ENCODE data around the gene CFAP20. TPM values are rescaled to one million over a fixed set of nuclear protein-coding genes. Genes with fewer than 3 reads are reported as not detected.

CFAP20 gene
- total RNA-seq, 4 donors from 2014 or later = 23.7 to 88.8 (median 59.2) TPM

- H3K9me3 ChIP-seq = no peaks in the 10 kb centered on the region
- H3K27ac ChIP-seq = no peak overlapping the region
- no peaks in the 10 kb centered on the region for H3K27me3 ChIP-seq
- intact Hi-C loops (cut with DNase I; ENCODE audit: low total_unique reads) = no loop called here
- TF ChIP-seq CTCF (IDR thresholded peaks at IDR 0.05) = no peak
- TF ChIP-seq POLR2A (IDR thresholded peaks at IDR 0.05) = no peak
- H3K4me1 ChIP-seq = peaks cover 18 to 19% of the 10 kb centered on the region in 2 donors
- no peak for DNase-seq
- H3K4me3 ChIP-seq = no peak overlapping the region
- H3K36me3 ChIP-seq = no peaks in the 10 kb centered on the region
Observed at GRCh38 chr16:58121132-58121531, 8.0 kb downstream of the CFAP20 start.

DNA sequence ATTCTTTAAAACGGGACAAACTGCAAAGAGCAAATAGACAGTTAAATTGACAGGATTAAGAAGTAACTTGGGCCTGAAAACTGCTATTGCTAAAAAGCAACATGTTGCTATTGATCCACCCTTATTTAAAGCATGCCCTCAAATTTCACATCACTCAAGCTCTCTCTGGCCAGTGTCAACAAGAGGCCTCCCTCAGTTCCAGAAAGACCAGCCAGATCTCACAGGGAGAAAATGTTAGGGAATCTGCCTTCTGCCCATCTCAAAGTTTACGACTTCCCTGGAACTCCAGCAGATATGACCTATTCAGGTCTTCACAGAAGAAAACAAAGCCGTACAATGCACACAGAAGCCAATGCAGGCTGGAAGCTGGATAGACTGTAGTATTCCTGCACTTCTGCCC is 8.9 kb downstream of the CFAP20 start:
- H3K27me3 ChIP-seq = no peaks in the 10 kb centered on the region
- peaks cover 13 to 21% of the 10 kb centered on the region in 2 donors for H3K4me1 ChIP-seq
- DNase-seq = no peak
- H3K9me3 ChIP-seq = no peaks in the 10 kb centered on the region
- TF ChIP-seq CTCF (IDR thresholded peaks at IDR 0.05) = no peak
- no peak for TF ChIP-seq POLR2A (IDR thresholded peaks at IDR 0.05)
- no peak overlapping the region for H3K27ac ChIP-seq
- no peaks in the 10 kb centered on the region for H3K36me3 ChIP-seq
- intact Hi-C loops (cut with DNase I; ENCODE audit: low total_unique reads) = no loop called here
- H3K4me3 ChIP-seq = no peak overlapping the region

- intact Hi-C loops (cut with DNase I; ENCODE audit: low total_unique reads) = no loop called here
- Histone ChIP-seq H3K36me3 (no peaks in the 10 kb centered on the region), H3K9me3 (no peaks in the 10 kb centered on the region), H3K4me1 (peaks cover 13 to 21% of the 10 kb centered on the region in 2 donors), H3K4me3 (no peak overlapping the region), H3K27ac (no peak overlapping the region), H3K27me3 (no peaks in the 10 kb centered on the region)
- no peak for TF ChIP-seq CTCF (IDR thresholded peaks at IDR 0.05)
- no peak for TF ChIP-seq POLR2A (IDR thresholded peaks at IDR 0.05)
- DNase-seq = no peak
Observed at GRCh38 chr16:58119509-58119845, 9.7 kb downstream of the CFAP20 start.

- intact Hi-C loops (cut with DNase I; ENCODE audit: low total_unique reads) = no loop called here
- Histone ChIP-seq H3K9me3 (no peaks in the 10 kb centered on the region), H3K36me3 (no peaks in the 10 kb centered on the region), H3K27ac (no peak overlapping the region), H3K4me3 (no peak overlapping the region), H3K27me3 (no peaks in the 10 kb centered on the region), H3K4me1 (peaks cover 13 to 21% of the 10 kb centered on the region in 2 donors)
- no peak for TF ChIP-seq CTCF (IDR thresholded peaks at IDR 0.05)
- no peak for TF ChIP-seq POLR2A (IDR thresholded peaks at IDR 0.05)
- no peak for DNase-seq
Observed at GRCh38 chr16:58118801-58119508, 10.2 kb downstream of the CFAP20 start.

GRCh38 chr16:58116529-58116928 is 12.7 kb downstream of the CFAP20 start:
- Histone ChIP-seq H3K4me3 (no peak overlapping the region), H3K27me3 (no peaks in the 10 kb centered on the region), H3K9me3 (no peaks in the 10 kb centered on the region), H3K36me3 (no peaks in the 10 kb centered on the region), H3K27ac (no peak overlapping the region), H3K4me1 (peaks cover 13 to 18% of the 10 kb centered on the region in 2 donors)
- intact Hi-C loops (cut with DNase I; ENCODE audit: low total_unique reads) = no loop called here
- TF ChIP-seq CTCF (IDR thresholded peaks at IDR 0.05) = no peak
- TF ChIP-seq POLR2A (IDR thresholded peaks at IDR 0.05) = no peak
- no peak for DNase-seq
